GM18907 (cell line): ENCODE results near the gene TRIM7.
"Not testable (repeated sequence)": the region's sequence is repeated elsewhere in the genome, so short reads cannot be mapped to it uniquely, and the experiment has no call there.

Experiments
- ATAC-seq: cut with Tn5 transposase; IDR thresholded peaks from one replicate; pipeline ENCODE4 v1.9.1; 2021; ENCODE audit warnings: mild to moderate bottlenecking, moderate library complexity; ENCODE audit not compliant: unreplicated experiment

The TRIM7 gene

DNA sequence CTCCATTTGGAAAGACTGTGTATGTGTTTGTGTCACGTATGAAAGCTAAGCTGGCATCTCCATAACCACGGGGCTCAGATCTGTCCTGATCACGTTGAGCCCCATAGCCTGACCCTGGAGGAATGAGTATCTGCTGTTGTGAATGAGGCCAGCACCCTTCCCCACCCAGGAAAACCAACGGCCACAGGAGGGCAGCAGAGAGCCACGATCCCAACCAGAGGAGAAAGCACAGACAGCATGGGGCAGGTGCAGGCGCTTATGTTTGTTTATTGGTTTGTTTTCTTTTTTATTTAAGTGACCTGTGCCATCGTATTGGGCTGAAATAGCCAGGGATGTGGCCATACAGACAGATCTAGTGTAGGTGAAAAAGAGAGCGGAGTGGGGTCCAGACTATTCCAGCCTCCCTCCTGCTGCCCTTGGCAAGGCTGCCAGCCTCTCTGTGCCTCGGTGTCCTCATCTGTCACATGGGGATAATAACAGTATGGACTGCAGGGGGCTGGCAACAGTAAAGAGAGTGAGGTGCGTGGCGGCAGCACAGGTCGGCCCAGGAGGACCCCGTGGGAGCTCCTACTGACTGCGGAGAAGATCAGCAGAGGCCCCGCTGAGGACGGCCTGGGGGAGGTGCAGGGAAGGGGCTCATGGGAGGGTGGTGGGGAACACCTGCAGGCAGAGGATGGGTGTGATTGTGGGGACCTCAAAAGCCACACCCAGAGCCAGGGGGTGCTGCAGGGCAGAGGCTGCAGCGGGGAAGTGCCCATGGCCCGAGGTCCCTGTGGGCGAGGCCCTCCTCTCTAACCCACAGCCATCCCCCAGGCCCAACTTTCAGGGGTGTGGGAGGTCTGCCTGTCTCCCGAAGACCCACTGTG, 45.5 kb downstream of the TRIM7 start:
- ATAC-seq, result peak; percentile 74

DNA sequence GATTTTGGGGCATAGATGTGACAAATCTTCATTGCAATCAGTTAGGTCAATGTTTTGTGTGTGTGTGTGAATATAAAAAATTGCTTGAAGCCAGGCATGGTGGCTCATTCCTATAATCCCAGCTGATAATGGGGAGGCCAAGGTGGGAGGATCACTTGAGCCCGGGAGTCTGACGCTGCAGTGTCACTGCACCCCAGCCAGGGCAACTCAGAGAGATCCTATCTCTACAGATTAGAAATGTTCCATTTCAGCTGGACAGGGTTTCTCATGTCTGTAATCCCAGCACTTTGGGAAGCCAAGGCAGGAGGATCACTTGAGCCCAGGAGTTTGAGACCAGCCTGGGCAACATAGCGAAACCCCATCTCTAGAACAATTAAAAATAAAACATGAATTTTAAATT, 46.1 kb downstream of the TRIM7 start:
- ATAC-seq, result no peak

DNA sequence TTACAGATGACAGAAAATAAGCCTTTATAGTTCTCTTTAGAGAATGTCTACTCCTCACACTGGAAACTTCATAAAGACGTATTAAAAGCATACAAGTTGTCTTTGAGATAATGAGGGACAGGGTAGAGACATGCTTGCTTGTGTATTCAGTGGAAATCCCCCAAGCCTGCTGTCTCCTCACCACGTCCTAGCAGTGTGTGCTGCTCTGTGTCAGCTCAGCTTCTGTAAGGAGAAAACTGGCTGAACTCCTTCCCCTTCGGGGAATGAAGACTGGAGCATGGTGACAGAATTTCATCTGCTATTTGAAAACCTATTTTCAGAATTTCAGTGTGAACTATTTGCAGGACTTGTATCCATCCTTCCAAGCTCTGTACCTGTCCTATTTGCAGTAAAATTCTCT, 48.2 kb downstream of the TRIM7 start:
- ATAC-seq, result no peak

DNA sequence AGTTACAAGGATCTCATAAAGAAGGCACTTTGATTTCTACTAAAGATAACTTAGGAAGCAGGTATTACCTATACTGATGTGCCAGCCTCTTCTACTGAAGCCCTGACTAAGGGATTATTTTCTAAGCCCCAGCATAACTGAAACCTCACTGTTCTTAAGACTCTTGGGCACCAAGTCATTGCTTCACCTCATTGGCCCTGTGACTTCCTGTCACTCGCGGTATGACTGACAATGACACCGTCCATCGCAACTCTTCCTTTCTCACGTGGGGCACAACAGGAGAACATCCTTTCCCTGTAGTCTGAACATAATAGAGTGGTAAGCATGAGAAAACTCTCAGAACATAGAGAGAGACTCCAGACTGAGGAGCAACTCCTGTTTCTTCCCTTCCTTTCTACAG, 51.2 kb downstream of the TRIM7 start:
- no peak for ATAC-seq

DNA sequence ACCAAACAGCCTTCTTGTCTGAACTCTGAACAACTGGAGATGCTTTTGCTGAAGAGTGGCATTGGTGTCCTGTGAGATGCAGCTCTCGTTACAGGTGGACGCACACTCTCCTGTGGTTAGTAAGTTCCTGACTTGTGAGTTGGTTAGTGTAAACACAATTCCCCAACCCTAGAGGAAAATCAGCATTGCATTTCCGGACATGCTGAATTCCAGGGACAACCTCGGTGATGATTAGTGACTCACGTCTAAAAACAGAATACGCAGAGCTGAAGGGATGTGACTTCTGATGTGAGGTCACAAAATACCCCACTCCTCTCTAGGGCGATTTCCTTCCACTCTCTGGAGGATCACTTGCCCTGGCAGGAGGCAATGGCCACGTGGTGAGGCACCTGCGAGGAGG, 52.6 kb downstream of the TRIM7 start:
- no peak for ATAC-seq

DNA sequence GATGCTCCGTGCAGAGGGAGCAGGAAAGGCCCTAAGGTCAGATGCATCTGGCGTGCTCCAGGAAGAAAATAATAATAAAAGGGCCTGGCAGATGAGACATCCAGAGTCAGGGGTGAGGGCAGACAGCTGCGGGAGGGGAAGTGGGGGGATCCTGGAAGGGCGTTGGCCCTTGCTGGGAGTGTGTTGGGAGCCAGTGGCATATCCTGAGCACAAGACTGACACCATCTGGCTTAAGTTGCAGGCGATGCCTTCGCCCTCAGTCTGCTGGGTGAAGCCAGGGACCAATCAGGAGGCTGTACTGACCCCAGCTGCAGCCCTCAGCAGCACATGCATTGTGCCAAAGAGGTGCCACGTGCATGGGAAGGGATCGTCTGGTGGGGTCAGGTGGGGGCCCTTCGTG, 53.9 kb downstream of the TRIM7 start:
- ATAC-seq, result no peak

DNA sequence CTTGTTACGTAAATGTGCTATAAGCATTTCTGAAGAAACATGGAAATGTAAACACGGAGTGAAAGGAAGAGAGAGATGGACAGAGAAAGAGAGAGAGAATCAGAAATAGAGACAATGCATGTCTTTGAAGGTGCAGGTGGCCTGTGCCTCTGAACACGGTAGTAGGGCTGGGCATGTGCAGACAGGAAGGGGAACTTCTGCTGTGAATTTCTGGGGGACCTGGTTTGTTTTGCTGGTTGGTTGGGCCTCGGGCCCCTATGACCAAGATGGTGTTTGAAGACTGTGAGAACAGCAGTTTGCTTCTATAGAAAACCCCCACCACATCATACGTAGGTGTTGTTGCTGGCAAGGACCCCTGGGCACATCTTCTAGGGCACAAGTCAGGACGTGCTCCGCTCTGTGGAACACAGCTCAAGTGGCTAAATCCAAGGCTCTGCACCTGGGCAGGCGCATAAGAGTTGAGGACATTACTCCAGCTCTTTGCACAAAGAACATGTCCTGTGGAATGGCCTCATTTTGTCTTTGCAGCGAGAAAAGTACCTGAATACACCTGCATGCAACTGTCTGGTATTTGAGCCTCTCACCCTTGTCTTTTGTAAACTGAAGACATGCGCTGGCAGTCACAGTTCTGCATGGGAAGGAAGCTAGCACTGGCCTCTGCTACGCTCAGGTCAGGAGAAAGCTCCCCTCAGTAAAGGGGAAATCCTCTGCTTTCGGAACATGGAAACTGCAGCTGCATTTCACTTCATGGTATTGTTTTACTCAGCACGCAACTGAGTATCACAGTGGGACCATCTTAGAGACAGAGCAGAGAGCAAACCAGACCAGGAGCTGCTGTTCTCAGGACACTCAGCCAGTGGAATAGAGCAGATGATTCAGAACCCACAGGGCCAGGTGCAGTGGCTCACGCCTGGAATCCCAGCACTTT, 54.9 kb downstream of the TRIM7 start:
- ATAC-seq, result no peak

DNA sequence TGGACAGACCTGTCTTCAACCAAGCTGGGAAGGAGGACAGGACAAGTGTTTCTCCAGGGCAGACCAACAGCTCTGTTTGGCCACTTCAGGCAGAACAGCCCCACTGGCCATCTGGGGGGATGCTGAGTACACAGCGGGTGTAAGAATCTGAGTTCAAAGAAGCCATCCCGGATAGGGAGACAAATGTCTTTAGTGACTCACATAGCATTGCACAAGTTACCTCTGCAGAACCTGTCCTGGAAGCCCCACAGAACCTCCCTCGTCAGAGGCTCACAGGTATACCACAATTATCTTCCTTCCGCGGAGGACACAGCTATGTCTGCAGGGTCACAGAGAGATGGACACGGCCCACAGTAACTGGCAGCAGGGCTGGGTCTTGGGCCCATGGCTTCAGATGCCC, 55.6 kb downstream of the TRIM7 start:
- no peak for ATAC-seq

DNA sequence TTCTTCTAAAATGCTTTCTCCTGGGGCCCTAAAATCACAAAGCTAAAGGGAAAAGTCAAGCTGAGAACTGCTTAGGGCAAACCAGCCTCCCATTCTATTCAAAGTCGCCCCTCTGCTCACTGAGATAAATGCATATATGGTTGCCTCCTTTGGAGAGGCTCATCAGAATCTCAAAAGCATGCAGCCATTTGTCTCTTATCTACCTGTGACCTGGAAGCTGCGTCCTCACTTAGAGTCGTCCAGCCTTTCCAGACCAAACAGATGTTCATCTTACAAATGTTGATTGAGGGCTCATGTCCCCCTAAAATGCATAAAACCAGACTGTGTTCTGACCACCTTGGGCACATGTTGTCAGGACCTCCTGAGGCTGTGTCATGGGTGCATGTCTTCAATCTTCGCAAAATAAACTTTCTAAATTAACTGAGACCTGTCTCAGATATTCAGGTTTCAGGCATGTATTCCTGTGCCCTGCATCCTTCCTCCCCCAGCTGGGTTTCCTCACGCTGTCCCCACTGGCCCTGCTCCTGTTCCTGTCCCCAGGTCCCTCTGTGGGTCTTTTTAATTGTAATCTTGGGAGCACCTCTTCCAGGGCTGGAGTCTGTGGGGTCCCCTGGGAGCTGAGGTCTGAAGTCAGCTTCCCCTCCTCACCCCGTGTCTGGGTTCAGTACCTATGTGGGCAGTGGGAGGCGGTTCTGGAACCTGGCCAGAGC, 57.9 kb downstream of the TRIM7 start, which contains the start of gene OR2V2:
OR2V2 (plus strand) TSS at position 660 of the 710 bp plus-strand sequence. CDS start 7,357 bp downstream, outside the sequence.
- not testable (repeated sequence) for ATAC-seq

DNA sequence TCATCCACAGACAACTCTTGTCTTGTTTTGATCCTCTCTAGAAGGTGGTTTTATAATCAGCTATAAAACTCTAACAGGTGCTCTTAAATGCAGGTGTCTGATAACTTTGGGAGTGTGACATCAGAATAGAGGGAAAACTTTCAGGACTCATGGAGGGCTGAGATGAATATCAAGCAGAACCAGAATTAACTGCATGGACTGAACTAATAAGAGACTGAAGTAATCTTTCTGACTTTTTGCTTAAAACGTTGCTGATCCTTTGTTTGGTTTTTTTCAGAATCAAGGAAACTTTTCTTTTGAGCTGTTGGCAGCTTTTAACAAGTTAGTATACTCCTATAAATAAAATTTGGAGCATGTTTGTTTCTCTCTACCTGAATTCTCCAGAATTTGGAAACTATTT, 59.9 kb downstream of the TRIM7 start:
- no peak for ATAC-seq
